Smooth muscle cell of the brain vasculature (primary cell): ENCODE data around the gene BTBD7.

Source experiments
- DNase-seq: peaks from one replicate; pipeline ENCODE4 v3.0.0-alpha.2; 2012; ENCODE audit warnings: low read depth, low spot score

BTBD7 gene

DNA sequence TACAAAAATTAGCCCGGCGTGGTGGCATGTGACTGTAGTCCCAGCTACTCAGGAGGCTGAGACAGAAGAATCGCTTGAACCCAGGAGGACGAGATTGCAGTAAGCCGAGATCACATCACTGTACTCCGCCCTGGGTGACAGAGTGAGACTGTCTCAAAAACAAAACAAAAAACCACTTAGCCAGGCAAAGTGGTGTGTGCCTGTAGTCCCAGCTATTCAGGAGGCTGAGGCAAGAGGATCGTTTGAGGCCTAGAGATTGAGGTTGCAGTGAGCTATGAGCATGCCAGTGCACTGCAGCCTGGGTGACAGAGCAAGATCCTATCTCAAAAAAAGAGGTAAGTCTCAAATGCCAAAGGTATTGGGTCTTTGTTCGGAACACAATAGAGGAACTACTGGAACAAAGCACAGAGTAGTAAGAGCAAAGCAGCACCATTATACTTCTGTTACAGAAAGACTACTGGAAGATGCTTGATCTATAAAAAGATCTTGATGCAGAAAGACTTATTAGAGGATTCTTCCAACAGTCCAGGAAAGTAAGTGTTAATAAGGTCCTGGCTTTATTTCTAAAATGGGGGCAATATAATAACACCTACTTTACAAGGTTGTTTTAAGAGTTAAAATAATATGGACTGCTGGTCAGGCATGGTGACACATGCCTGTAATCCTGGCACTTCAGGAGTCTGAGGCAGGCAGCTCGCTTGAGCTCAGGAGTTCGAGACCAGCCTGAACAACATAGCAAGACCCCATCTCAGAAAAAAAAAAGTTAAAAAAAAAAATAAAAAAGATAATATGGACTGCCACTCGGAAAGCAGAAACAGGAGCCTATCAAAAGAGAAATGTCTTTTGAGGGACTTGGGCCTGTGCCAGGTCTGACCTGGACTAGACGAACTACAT, 29.9 kb downstream of the BTBD7 start:
- DNase-seq: no peak

DNA sequence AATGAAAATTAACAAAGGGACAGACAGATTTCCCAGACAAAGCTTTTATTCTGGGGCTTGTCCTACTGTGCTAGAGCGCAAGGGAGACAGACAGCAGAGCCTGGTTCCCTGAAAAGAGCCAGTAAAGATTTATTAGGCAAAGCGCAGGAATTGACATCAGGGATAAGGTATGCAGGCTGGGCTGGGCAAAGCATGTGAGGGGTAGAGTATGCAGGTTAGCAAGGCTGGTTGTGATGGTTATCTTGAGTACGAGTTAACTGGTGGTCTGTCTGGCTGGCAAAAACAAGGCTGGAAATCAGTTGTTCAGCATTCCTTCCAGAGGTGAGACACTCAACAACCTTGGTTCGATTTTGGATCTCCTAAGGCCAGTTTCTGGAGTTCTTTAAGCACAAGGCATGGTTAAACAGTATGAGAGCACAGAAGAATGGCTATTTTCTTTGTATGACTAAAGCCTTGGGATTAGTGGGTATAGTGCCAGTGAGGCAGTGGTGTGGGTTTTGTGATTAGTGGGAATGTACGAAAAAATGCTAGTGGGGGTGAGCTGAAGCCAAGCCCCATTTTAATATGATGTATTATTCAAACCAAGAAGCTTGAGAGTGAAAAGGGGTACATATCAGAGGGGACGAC, 30.9 kb downstream of the BTBD7 start:
- DNase-seq: no peak

DNA sequence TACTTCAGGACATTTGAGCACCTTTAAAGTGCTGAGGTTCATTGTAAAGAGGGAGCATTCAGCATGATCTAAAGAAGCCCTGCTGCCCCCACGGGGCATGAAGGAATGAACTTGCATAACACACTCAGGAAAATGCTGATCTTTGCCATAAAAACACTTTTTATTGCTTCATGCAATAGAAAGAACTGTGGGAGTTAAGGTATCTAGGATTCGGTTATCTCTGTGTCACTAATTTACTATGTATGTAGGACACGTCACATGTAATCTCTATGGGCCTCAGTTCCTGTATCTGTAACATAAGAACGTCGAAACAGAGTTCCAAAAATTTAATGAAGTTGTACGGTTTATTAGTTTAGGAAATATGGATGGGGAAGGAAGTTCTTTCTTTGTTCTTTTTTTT, 33.0 kb downstream of the BTBD7 start:
- DNase-seq: no peak

DNA sequence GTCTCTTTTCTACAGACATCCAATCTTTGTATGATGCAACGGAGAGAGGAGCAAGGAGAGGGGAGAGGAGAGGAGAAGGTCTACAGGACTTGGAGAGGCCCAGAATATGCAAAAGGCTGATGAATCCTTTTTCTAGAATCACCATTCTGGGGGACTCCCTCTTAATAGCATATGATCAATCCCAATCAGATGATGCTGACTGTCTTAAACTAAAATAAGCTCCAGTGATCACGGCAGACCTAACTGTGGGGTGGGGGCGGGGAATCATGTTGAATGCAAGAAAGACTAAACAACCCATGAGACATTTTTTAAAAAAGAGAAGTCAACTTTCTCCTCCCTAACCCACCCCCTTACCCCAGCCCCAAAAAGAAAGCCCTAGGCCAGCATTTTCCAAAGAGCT, 33.4 kb downstream of the BTBD7 start:
- no peak for DNase-seq

DNA sequence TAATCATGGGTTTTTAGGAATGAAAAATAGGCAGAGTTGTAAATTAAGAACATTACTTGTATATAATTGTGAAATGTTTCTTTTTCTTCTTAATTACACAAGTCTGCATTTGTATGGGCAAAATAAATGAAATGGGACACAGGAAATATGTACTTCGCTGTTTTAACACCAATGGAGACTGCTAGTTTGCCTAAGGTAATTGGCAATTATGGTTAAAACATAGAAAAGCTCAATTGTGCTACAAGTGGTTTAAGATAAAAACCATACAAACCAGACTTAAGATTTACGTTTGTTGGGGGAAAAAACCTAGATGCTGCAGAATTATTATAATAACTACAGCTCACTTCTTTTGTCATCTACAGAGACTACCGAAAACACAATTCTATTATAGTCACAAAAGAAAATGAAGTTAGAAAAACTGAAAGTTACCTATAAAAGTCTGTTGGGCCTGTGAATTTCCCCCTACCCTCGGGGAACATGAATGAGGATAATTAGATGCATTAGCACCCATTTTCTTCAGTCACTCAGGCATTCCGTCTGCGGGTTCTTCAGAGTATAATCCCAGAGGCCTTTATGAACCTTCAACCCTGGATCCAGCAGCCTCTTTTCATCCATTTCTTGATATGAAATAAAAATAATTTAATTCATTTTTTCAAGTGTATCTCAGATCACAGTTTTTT, 37.2 kb downstream of the BTBD7 start:
- no peak for DNase-seq

DNA sequence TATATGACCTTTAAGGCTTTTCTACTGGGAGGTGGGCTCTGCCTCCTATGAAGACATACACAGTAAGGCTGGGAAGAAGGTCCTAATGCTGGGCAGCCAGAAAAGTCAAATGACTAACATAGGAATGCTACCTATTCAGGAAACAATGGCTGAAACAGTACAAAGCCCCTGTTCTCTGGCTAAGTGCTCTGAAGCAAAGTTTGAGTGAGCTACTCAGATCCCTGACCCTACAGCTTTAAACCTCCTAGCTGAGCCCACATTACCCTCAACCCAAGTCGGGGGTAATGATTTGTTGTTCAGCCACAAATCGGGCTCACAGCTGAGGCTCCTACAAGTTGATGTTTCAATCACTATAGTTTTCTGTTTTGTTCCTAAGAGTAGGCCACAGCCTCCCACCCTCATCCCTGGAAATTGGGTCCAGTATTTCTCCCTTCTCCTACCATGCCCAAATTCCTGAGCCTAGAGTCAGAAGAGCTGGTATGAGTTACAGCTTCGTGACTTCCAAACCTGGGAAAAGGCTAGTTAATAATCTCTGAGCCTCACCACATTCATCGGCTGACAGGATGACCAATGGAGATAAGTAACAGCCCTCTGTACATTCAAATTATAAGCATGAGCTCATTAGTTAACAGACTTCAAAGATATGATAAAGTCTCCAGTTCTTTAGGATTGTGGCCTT, 46.5 kb downstream of the BTBD7 start:
- no peak for DNase-seq

DNA sequence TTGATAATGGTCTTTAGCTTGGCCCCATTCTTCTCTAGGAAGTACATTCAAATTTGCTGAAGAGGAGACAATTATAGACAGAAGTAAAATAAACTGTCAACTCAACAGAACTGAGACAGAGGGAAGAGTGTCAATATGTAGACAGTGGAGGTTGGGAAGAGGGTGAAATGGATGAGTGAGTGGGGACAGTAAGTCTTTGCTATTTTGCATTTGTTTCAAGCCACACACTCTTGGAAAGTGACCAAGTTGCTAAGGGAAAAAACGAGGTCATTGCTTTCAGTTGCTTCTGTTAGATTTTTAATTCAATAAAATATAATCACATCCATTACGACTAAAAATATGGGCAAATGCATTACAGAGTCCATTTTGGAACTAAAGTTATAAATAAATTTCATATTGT, 47.8 kb downstream of the BTBD7 start:
- no peak for DNase-seq

DNA sequence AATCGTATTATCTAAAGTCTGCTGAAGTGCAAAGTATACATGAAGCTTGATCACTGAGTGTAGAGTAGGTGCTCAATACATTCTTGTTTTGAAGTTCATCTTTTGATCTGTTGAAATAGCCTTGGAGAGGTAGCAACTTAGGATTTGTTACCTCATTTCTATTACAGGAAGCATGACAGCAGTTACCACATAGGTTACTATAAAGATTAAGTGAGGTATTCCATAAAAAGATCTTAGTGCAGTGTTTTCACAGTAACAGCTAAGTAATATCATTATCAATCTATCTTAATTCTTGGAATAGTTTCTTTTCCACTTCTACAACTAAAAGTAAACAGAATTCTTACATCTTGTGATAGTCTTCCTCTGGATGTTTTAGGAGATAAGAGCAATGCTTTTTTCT, 50.9 kb downstream of the BTBD7 start:
- no peak for DNase-seq

DNA sequence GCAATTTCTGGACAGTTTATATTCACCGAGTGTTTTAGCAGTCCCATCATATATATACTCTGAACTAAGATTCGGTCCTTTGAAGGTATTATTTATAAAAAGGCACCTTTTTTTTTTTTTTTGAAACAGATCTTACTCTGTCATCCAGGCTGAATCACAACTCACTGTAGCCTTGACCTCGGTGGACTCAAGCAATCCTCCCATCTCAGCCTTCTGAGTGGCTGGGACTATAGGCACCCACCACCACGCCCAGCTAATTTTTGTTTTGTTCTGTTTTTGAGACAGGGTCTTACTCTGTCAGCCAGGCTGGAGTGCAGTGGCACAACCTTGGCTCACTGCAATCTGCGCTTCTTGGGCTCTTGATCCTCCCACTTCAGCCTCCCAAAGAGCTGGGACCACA, 52.1 kb downstream of the BTBD7 start:
- DNase-seq: no peak

DNA sequence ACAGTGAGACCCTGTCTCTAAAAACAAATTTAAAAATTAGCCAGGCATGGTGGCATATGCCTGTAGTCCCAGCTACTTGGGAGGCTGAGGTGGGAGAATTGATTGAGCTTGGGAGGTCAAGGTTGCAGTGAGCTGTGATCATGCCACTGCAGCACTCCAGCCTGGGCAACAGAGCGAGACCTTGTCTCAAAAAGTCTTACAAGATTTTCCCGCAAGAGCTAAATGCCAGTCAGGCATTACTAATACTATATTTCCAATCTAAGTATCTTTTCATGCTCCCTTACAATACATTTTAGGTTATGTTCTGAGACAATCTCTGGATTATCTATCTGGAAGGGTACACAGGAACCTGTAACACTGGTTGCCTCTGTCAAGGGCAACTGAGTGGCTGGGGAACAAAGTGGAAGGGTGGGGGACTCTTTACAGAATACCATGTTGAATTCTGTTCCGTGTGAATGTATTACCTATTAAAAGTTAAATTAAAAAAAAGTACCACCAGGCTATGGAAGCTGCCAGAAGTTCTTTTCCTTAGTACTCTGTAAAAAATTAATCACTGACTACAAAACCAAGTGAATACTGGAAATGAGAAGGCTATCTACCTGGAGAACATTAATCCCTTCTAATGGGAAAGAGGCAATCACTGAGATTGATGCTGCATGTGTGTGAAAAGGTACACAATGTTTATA, 56.7 kb downstream of the BTBD7 start:
- no peak for DNase-seq

DNA sequence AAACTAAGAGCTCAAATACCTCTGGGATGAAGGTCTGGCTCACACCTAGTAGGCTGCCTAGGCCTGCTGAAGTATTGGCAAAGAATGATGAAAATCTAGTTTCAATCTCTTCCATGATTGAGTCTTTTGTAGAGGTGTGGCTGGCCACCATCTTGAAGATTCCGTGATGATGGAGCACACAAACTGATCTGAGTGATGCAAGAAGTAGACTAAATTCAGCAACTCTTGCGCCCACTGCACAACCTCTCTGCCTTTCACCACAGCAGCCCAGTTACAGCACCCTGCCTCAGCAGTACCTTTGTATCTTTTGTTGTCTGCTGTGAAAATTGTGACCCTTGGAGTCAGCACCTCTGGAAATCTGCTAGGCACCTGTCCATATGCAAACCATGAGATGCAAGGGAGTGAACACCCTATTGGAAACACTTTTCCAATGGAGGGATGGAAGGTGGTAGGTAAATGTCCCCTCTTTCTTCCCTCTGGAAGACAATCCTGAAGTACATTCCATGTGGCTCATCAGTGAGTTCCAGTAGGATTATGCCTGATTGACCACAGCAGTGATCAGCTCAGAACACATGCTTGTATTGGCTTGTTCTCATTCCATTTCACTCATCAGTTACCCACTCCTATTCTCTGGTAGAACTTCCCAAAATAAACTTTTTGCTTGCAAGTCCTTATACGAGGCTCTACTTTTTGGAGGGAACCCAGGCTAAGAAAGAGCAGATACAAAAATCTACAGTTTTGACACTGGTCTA, 58.6 kb downstream of the BTBD7 start:
- no peak for DNase-seq

DNA sequence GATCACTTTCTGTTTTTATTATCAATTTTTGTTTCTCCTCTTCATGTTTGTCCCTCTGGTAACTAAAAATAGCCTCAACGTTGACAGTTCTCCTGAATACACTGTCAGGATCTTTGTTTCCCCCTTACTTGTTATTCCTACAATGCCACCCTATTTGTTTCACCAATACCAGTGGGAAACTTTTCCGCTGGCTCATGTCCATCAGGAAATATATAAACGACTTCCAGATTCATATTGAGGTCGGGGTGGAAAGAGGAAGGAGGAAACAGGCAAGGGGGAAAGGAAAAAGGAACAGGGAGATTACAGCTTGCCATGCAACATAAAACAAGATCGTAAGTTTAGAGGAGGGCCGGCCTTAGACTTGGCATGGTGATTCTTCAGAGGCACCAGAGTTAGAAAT, 61.7 kb downstream of the BTBD7 start:
- no peak for DNase-seq

DNA sequence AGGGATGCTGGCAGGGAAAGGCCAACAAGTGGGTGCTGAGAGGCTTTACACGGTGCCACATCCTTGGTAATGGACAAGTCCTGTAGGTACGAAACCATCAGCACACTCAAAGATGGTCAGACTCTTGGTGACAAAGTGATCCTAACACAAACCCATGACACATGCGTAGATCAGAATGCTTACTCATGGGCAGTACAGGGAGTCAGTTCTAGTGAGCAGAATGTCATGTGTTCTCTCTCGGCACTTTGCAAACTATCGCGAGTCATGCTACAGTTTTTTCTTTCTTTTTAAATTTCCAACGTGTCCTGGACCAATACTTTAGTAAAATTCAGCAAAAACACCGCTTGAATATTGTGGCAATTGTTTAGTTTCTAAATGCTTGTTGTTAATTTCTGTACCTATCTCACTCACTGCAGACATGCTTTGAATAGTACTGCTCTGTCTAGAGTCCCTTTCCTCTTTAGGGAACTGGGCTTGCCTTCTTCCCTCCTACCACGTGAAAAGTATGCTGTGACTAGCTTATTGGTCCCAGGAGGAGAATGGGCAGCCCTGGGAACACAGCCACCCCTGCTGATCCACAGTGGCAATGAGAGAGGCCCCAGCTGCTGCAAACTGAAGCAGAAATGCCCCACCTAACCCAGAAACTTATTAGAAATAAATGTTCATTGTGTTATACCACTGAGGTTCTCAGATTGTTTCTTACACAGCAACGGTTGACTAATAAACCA, 63.3 kb downstream of the BTBD7 start:
- DNase-seq: no peak

DNA sequence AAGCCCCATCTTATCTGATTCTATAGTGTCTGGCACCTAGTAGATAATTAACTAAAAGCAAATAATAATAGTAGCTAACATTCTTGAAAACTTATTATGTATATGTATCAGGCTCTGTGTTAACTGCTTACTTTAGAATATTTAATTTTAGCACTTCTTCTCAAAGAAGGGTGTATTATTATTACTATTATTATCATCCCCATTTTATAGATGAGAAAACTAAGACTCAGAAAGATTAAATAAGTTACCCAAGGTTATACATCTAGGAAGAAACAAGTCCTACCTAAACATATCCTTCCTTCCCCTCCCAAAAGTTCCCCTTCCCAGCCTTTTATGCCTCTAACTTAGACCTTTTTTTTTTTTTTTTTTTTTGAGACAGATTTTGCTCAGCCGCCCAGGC, 64.4 kb downstream of the BTBD7 start:
- DNase-seq: no peak

DNA sequence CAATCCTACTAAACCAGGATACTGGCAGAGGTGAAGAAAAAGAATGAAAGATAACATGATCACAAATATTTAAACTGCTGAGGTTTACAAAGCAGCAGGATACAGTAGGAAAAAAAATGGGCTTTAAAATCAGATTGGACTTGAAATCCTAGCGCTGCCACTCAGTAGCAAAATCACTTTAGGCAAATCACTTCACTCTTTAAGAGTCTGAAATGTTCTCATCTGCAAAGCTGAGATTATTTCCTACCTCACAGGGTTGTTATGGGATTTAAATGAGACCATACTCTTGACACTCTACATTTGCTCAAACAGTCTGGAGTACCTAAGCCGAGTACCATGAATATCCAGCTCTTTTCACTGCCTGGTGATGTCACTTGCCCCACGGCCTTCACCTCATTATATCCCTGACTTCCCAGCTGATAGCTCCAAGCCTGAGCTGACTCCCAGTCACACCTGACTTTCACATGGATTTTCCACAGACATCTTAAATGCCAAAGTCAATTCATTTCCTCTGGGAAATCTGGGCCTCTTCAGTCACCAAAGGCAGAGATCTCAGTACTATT, 65.6 kb downstream of the BTBD7 start:
- DNase-seq: no peak

DNA sequence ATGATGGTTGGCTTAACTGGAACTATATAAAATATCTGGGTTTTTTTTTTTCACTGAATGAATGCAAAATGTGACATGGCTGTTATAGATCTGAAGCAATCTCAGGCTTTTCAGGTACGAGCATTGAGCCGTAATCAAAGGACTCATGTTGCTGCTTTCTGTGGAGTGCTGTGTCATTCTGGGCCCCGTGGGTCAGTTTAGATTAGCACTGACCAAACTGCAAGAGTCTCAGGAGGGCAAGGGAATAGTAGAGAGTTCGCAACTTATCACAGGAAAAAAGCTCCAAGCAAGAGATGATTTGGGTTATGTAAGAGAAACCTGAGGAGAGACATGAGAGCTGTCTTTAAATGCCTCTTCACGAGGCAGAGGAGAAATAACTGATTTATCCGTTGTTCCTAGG, 66.7 kb downstream of the BTBD7 start:
- DNase-seq: no peak

DNA sequence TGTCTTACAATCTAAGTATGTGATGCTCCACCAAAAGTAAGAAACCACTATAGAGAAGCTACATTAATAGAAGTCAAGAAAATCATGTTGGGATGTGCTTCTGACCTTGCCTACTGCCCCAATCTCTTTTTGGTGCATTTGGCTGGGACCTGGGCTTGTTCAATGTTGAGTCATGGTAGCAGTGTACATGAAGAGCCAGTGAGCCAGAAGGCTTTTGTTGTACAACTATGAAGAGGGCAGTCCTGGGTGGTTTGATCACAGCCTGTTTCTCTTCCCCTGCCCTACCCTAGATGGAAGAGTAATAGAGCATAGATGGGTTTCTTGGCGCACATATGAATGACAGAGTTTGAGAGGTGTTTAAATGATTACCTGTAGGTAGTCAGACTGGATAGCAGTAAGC, 69.4 kb downstream of the BTBD7 start:
- DNase-seq: no peak

DNA sequence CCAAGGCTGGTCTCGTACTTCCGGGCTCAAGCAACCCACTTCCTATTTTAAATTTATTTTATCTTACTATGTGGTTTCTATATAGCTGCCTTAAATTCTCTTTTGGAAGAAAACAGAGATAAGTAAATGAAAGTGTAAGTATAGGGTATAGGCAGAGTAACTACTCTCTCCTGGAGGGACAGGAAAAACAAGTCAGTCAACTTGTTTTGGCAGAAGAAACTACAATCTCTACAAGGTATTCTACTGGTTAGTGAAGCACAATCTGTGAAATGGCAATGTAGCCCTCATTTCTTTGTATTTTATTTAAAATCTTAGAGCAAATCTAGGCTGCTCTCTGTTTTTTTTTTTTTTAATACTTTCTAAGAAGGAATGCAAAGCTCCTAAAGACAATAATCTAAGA, 70.4 kb downstream of the BTBD7 start:
- DNase-seq: no peak

DNA sequence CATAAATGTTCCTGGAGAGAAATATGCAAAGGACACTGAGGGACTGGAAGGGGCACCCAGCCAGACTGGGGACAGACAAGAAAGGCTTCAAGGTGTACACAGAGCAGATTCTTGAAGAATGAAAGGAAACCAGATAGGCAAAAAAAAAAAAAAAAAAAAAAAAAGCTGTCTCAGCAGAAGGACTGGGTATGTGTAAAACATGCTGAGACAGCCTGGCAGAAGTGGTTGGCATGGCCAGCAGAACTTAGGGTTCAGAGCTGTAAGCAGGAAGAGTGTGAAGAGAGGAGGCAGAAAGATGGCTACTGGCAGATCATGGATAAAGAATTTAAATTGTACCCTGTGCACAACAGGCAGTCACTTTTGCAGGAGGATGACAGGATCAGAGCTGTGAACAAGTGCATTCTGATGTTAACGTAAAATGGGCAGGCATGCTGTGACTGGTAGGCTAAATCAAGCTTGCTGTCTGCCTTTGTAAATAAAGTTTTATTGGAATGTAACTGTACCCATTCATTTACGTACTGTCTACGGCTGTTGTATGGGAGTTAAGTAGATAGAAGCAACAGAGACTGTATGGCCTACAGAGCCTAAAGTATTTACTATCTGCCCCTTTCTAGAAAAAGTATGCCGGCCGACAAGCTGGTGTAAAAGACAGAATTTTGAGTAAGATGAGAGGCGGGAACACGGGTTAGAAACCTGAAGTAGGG, 83.6 kb downstream of the BTBD7 start:
- no peak for DNase-seq
